Bronchial epithelial cell (primary cell): ENCODE results near the gene ELAVL4. TPM values are rescaled to one million over a fixed set of nuclear protein-coding genes. Genes with fewer than 3 reads are reported as not detected.
A peak's percentile ranks its signal among the peaks of the same experiment; 100 is the strongest.

Source experiments
- DNase-seq: peaks from one replicate; pipeline ENCODE4 v3.0.0-alpha.2; 2010; ENCODE audit warnings: low read depth
- FAIRE-seq: peaks from 2 replicates; lab custom pipeline; 2011; peaks lifted over from hg19 to GRCh38; lab: Jason Lieb, UNC
- H3K27me3 ChIP-seq: 2 replicates; pipeline ENCODE4 v1.5.1; 2011; ENCODE audit warnings: low read length; ENCODE audit not compliant: control insufficient read depth, insufficient read depth
- H3K36me3 ChIP-seq: 2 replicates; pipeline ENCODE4 v1.5.1; 2011; ENCODE audit warnings: low read length; ENCODE audit not compliant: control insufficient read depth, insufficient read depth
- H3K4me3 ChIP-seq: 2 replicates; pipeline ENCODE4 v1.5.1; 2011; ENCODE audit warnings: mild to moderate bottlenecking, low read depth, low read length, control low read depth
- total RNA-seq: library from RNA; depleted of rRNA; stranded (reverse); fragments of >200 nt; gene quantifications from 2 replicates; pipeline ENCODE4 v1.2.1, GENCODE V29; 2014
- TF ChIP-seq, protein P1 (sequence below): IDR thresholded peaks from 2 replicates; pipeline ENCODE4 v1.5.1; 2011; ENCODE audit warnings: mild to moderate bottlenecking, moderate library complexity, low read length, control low read depth, inconsistent platforms; ENCODE audit not compliant: insufficient read depth, severe bottlenecking

Gene ELAVL4
- total RNA-seq, 1 donor from 2014 or later, result not detected

DNA sequence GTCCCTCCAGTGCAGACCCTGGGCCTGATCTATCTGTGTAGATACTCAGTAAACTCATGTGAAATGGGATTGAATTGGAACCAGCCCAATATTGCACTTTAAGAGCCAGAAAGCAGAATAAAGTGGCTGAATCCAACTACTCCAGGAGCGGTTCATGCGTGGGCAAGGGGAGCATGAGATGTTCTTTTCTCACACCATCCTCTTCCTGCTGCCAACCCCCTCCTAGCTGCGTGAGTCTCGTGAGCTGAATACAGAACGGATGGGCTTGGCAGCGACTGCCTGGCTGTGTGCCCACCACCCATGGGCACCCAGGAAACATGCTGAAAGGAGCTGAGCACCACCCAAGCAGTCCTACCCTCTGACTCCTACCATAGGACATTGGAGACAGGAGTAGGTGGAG lies 128.3 kb downstream of the ELAVL4 start:
- no peak for DNase-seq
- Histone ChIP-seq H3K27me3 (no peaks in the 10 kb centered on the region), H3K4me3 (no peak overlapping the region), H3K36me3 (no peaks in the 10 kb centered on the region)
- no peak for FAIRE-seq
- TF ChIP-seq, protein P1, sequence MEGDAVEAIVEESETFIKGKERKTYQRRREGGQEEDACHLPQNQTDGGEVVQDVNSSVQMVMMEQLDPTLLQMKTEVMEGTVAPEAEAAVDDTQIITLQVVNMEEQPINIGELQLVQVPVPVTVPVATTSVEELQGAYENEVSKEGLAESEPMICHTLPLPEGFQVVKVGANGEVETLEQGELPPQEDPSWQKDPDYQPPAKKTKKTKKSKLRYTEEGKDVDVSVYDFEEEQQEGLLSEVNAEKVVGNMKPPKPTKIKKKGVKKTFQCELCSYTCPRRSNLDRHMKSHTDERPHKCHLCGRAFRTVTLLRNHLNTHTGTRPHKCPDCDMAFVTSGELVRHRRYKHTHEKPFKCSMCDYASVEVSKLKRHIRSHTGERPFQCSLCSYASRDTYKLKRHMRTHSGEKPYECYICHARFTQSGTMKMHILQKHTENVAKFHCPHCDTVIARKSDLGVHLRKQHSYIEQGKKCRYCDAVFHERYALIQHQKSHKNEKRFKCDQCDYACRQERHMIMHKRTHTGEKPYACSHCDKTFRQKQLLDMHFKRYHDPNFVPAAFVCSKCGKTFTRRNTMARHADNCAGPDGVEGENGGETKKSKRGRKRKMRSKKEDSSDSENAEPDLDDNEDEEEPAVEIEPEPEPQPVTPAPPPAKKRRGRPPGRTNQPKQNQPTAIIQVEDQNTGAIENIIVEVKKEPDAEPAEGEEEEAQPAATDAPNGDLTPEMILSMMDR, result no peak

DNA sequence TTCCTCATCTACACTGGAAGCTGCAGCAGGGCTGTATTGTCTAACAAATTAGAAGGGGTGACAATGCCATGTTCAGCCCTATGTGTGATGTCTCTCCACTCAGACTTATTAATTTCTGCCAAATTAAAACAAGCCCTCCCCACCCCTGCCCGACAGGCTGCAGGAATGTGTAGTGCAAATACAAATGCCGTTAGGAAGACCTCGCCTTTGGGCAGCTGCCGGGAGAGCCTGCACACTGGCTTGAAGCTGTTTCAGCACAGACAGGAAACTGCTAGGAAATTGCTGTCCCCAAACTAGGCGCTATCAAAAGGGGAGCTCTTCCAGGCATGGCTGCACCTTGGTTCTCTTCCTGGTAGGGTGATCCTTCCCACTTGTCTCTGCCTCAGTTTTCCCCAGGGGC lies 135.2 kb downstream of the ELAVL4 start:
- FAIRE-seq, result no peak
- no peaks in the 10 kb centered on the region for H3K36me3 ChIP-seq
- TF ChIP-seq, protein P1, result no peak

DNA sequence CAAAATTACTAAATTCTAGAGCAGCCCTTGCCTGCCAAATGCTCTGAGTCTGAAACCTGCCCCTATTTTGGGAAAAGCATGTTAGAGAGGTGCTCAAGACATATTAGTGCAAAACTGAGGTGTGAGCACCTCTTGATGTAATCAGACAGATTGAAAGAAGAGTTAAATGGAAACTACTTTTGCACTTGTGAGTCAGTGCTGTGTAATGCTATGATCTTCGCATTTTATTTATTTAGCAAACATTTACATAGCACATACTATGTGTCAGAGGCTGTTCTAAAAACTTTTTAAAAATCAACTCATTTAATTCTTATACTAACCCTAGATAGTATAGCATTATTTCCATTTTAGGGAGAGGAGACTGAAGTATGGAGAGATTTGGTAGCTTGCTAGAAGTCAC lies 138.1 kb downstream of the ELAVL4 start:
- Histone ChIP-seq H3K4me3 (no peak overlapping the region), H3K36me3 (no peaks in the 10 kb centered on the region), H3K27me3 (no peaks in the 10 kb centered on the region)
- TF ChIP-seq, protein P1, result no peak
- DNase-seq (peak; percentile 66), FAIRE-seq (no peak)

More for the DNA sequence above, 135.2 kb downstream of the ELAVL4 start:
- no peak for DNase-seq
- no peaks in the 10 kb centered on the region for H3K27me3 ChIP-seq
- H3K4me3 ChIP-seq, result no peak overlapping the region

DNA sequence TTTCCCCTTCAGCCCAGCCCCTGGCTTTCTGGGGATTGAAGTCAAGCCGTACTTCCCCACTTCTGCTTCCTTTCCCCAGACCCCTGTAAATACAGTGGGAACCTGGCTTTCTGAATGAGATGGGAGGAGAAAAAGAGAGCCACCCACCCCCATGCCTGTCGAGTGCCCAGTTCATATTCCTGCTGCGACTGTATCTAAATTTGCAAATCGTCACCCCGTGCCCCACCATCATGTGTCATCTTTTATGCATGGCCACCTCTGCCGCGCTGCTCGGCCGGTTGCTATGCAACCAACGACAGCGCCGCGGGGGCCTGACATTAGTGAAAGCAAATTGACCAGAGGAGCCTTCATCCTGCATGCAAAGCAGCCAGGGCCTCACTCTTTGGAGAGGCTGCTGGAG lies 143.0 kb downstream of the ELAVL4 start:
- DNase-seq (no peak), FAIRE-seq (no peak)
- TF ChIP-seq, protein P1, result no peak
- Histone ChIP-seq H3K27me3 (no peaks in the 10 kb centered on the region), H3K4me3 (no peak overlapping the region), H3K36me3 (no peaks in the 10 kb centered on the region)

DNA sequence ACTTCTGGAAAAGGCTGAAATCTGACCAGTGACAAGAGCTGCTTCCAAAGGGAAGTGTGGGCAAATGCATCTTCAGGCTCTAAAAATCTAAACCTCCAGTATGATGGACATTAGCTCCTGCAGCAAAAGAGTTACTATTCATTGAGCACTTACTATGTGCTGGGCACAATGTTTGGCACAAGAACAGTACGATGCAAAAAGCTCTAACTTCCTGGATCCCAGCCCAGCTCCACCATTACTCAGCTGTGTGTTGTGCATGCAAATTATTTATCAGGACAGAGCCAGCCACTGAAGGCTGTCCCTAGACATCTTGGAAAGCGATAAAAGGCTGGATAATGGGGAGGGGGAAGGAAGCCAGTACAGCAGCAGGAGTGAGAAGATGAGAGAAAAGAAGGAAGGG lies 143.5 kb downstream of the ELAVL4 start:
- FAIRE-seq, result peak; percentile 68
- Histone ChIP-seq H3K4me3 (no peak overlapping the region), H3K27me3 (no peaks in the 10 kb centered on the region), H3K36me3 (no peaks in the 10 kb centered on the region)
- TF ChIP-seq, protein P1, result no peak
- no peak for DNase-seq

Other genes with a start within 250 kb of the ELAVL4 start
- gene AGBL4, start 85.0 kb upstream of the ELAVL4 start, total RNA-seq, result not detected in 2 replicates